HCT116 (cell line): ENCODE results near the gene PTPRJ.

Experiments used
- CEBPB ChIP-seq: IDR thresholded peaks from 2 replicates; pipeline ENCODE4 v1.6.1; 2012; ENCODE audit warnings: low read depth
- CTCF ChIP-seq, 3 experiments: fragments of 200-600 bp in 1 of 3; sonication (generic) in 1 of 3; IDR thresholded peaks in 2 of 3; conservative IDR thresholded peaks in 1 of 3; 2 replicates each; pipeline ENCODE4 v1.5.1; 2012 to 2017; ENCODE audit warnings: low read depth in 2 of 3, low read length in 2 of 3, antibody characterized with exemption in 1 of 3, borderline replicate concordance in 1 of 3, control low read depth in 1 of 3, mild to moderate bottlenecking in 1 of 3, mixed read lengths in 1 of 3, mixed run types in 1 of 3, moderate library complexity in 1 of 3; ENCODE audit not compliant: insufficient read depth in 1 of 3
- EGR1 ChIP-seq: IDR thresholded peaks from 2 replicates; pipeline ENCODE4 v1.6.1; 2012; ENCODE audit warnings: low read depth
- MAX ChIP-seq: IDR thresholded peaks from 2 replicates; pipeline ENCODE4 v1.6.1; 2012
- POLR2A ChIP-seq: IDR thresholded peaks from 2 replicates; pipeline ENCODE4 v1.7.0; 2011; ENCODE audit warnings: borderline replicate concordance; ENCODE audit not compliant: insufficient read depth, insufficient read length; ENCODE audit errors: extremely low read depth
- POLR2AphosphoS5 ChIP-seq: IDR thresholded peaks from 2 replicates; pipeline ENCODE4 v1.6.1; 2011; ENCODE audit warnings: mild to moderate bottlenecking, low read depth, low read length, moderate library complexity
- REST ChIP-seq: IDR thresholded peaks from 2 replicates; pipeline ENCODE4 v1.6.1; 2012; ENCODE audit warnings: low read depth
- YY1 ChIP-seq: IDR thresholded peaks from 2 replicates; pipeline ENCODE4 v1.6.1; 2011; ENCODE audit warnings: low read length, low read depth, moderate library complexity, mild to moderate bottlenecking; ENCODE audit not compliant: insufficient replicate concordance; ENCODE audit errors: extremely low read depth

DNA sequence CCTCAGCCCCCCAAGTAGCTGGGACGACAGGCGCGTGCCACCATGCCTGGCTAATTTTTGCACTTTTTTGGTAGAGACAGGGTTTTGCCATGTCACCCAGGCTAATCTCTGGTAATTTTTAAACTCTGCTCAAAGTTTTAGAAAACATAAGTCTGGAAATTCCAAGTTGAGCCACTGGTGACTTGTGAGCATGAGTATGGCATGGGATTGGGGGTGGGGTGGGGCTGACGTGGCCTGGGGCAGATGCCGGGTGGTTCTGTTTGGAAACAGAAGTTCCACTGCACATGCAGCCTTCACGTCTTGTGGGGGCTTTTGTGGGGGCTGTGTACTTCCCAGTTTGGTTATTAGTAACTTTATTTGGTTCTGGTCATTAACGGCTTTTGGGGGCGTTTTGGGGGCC lies 67.3 kb downstream of the PTPRJ start:
- TF ChIP-seq CTCF (IDR thresholded peaks at IDR 0.05 in 2 of 3, conservative IDR thresholded peaks at IDR 0.05 in 1 of 3; ENCODE audit: borderline replicate concordance in 1 of 3, insufficient read depth in 1 of 3, low read depth in 2 of 3, low read length in 2 of 3) (no peak), REST (no peak), CEBPB (no peak), YY1 (no peak), POLR2AphosphoS5 (no peak), EGR1 (no peak), MAX (no peak), POLR2A (no peak)
